NCI-H510A (cell line): ENCODE results near the gene APH1B.
"Not testable (repeated sequence)": the region's sequence is repeated elsewhere in the genome, so short reads cannot be mapped to it uniquely, and the experiment has no call there.

Experiments used
- DNase-seq: peaks from one replicate; lab custom pipeline; 2025; lab: John Stamatoyannopoulos, UW

Gene APH1B

DNA sequence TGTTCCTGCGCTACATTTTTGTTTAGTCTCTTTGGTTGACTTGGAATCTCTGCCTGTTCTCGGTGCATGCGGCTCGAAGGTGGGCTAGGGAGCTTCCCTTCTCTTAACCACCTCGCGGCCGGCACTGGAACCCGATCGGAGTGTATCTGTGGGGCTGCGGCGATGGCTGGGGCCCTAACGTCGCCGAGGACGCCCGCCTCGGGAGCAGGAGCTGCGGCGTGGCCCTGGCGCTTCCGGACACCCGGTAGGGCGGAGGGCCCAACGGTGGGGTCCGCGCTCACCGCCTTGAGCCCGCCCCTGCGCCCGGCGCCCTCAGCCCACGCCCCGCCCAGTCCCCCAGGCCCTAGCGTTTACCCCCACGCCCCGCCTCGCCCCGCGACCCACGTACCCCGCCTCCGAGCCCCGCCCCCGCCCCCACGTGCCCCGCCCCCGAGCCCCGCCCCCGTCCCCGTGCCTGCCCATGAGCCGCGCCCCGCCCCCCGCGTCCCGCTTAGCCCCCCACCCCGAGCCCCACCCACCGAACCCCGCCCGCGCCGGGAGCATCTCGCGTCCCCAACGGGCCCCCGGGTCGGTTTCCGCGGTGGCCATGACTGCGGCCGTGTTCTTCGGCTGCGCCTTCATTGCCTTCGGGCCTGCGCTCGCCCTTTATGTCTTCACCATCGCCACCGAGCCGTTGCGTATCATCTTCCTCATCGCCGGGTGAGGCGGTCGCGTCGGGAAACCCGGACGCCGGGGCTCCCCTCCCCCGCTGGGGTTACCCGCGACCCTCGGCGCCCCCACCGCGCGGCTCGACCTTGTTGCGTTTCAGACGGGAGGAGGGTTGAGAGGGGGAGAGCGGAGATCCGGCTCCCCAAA lies at the start of gene APH1B:
APH1B (plus strand) TSS at position 568 of the 855 bp plus-strand sequence; CDS start at position 587, 19 bp downstream.
- DNase-seq: peak; percentile 81

DNA sequence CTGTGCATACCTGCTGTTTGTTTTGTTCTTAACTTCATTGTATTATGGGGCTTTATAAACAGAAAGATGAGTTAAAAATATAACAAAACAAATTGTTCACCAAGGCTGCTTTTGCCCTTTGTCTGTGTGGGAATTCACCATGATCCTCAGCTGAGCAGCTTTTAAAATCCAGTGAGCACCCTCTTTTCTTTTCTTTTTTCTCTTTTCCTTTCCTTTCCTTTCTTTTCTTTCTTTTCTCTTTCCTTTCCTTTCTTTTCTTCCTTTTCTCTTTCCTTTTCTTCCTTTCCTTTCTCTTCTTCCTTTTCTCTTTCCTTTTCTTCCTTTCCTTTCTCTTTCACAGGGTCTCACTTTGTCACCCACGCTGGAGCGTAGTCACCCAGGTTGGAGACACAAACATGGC lies 49.7 kb upstream of the APH1B start:
- DNase-seq: no peak

DNA sequence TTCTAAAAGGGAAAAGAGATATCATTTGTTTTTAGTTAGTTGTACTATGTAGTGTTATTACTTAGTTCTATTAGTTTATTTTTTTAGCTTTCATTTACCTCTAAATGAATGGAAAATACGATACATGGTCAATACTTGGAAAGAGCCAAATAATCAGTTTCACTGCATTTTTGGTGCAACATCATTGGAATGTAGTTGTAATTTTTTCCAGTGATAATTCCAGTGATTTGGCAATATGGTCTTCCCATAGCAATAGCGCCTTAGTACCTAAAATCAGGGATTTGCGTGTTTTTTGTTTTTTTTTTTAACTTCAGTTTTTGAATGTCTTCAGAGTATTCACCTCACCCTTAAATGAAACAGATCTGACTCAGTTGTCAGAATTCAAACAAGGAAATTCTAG lies 46.2 kb upstream of the APH1B start:
- DNase-seq: no peak

DNA sequence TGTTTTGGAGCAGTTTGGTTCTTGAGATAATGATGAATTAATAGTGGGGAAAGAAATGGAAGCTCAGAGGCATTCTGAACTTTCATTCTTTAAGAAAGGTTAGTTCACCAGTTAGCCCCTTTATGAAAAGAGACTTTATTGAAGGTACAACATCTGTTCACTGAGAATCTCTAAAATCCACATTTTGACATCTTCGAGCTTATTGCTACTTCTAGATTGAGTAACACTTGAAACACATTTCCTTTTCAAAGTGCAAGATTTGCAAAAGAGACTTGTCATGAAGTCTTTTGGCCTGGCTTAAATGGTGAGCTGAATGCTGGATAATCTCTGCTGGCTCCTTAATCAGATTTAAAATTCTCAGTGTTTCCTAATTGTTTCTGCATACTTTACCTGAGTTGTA lies 45.7 kb upstream of the APH1B start:
- no peak for DNase-seq

DNA sequence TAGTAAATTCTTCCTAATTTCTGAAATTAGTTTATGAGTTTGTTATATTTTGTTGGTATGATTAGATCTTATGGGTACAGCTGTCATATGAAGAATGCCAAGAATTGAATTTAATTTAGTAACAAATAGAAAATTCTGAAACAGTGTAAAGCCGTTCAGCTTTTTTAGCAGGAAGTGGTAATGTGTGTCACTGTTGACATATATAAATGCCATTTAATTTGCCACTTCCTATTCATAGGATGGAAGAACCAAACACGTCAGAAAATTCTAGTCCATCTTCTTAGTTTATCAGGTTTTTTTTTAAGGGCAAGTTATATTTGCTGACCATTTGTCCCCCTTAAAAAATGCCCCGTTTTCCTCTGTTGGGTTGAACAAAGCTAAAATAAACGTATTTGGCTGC lies 45.0 kb upstream of the APH1B start:
- DNase-seq: no peak

DNA sequence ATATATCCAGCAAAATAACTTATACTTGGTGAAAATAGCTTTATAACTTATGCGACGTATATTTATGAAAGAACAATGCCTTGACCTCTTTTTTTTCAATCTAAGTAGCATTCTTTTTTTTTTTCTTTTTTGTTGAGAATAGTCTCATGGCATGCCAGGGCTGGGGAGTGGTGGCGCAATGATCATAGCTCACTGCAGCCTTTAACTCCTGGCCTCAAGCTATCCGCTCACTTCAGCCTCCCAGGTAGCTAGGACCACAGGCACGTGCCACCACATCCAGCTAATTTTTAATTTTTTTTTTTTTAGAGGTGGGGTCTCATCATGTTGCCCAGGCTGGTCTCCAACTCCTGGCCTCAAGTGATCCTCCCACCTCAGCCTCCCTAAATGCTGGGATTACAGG lies 44.5 kb upstream of the APH1B start:
- DNase-seq: no peak

DNA sequence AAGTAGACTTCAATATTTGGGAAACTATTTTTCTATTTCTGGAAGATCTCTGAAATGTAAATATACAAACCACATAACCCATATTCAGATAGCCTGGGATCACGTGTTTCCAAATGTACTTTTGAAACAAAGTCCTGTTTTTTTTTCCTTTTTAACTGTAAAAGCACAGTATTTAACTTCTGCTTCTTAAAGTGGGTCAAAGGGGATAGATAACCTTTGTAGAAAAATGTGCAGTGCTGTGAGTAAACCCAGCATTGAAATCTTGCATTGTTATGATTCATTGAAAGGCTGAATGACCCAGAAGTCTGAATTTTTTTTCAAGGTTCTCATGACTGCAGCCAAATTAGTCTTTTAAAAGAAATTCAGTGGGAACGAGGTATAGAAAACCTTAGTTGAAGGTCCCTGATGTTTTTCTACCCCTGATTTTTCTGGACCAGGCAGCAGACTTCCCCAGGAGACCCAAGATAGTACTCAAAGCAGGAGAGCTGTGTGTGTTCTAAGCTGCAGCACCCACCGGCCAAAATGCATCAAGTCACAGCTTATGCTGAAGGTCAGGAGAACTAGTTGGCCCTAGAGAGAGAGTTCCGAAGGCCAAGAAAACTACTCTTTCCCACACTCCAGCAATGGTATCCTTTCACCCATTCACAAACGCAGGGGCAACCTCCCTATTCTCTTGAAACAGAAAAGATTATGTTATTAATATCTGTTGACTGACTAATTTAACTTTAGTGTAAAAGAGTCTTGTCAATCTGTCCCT lies 43.6 kb upstream of the APH1B start:
- DNase-seq: no peak

DNA sequence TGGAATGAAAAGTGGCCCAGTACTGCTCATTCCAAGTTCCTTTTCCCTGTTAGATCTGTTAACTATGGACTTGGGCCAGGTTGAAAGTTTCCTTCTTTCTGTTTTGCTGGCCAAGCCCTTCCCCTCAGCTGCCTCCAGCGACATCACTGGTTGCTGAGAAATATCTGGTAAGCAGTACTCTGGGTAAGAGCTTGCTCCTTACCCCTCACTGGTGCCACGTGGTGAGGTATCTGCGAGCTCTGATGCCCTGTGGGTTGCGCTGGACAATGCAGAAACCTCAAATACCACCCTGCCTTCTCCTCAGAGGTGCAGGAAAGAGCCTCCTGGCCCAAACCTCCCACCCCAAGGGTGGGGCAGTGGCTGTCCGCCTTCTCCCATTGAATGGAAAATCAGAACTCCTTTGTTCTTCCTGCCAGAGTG lies 42.9 kb upstream of the APH1B start:
- DNase-seq: no peak

DNA sequence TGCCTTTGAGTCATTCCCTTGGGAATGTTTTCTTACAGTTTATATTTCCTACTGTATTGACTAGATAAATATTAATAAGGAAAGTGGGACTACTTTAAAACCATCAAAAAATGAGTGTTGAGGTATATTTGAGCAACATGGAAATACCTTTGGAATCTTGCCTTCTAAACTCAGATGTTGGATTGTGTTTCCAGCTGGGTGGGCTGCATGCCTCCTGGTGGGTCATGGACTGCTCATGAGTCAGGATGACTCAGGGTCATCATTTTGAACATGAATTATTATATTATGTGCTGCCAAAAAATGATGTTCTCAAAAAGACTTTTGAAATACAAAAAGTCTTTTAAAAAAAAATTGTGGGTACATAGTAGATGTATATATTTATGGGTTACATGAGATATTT lies 41.1 kb upstream of the APH1B start:
- no peak for DNase-seq

DNA sequence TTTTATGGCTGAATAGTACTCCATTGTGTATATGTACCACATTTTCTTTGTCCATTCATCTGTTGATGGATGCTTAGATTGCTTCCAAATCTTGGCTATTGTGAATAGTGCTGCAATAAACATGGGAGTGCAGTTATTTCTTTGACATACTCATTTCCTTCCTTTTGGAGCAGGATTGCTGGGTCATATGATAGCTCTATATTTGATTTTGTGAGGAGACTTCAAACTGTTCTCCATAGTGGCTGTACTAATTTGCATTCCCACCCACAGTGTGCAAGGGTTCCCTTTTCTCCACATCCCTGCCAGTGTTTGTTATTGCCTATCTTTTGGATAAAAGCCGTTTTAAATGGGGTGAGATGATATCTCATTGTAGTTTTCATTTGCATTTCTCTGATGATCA lies 40.3 kb upstream of the APH1B start:
- DNase-seq: not testable (repeated sequence)

DNA sequence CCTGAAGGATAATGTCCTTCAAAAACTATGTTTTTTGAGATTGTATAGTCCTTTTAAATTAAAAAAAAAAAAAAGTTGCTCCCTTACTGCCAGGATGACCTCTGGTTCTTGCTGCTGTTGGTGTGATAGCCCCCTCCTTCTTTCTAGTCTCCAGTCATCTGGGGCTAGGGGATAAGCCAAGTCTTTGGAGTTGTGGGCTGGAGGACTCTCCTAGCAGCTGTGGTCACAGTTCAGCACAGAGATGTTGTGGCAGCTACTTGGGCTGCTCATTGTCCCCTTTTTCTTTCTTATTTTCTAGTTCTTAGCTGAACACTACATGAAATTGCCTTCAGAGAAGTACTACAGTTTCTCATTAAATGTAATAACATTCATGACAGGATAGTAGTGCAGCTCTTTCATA lies 39.2 kb upstream of the APH1B start:
- no peak for DNase-seq

DNA sequence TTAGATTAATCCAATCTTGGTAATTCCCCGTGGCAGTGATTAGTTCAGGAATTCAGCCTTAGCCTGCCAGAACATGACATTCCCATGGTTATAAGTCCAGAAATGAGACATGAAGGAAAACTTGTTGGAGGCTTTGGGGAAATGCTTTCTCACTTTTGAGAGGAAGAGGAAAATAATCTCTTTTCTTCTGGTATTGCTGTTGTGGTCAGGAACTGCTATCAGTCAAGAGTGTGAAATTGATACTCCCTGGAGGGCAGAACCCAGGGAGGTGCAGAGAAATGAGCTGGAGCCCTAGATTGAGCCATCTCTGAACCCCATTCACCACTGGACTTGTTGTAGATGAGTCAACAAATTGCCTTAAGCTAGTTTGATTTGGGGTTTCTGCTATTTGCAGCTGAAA lies 38.6 kb upstream of the APH1B start:
- no peak for DNase-seq

DNA sequence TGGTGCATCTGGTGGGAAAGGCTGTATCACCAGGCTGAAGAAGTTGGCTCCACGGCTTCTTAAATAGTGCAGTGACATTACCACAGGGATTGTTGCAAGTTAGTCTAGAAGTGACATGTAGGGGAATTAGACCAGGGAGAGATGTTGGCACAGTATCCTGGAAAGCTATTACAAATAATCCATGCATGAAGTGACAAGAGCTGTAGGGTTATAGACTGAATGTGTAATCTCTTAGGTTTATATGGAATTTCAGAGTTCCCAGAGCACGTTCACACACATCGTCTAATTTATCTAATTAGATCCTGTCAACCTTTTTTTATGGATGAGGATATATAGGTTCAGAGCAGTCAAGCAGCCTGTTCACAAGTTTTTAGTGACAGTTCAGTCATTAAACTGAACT lies 37.3 kb upstream of the APH1B start:
- DNase-seq: no peak

DNA sequence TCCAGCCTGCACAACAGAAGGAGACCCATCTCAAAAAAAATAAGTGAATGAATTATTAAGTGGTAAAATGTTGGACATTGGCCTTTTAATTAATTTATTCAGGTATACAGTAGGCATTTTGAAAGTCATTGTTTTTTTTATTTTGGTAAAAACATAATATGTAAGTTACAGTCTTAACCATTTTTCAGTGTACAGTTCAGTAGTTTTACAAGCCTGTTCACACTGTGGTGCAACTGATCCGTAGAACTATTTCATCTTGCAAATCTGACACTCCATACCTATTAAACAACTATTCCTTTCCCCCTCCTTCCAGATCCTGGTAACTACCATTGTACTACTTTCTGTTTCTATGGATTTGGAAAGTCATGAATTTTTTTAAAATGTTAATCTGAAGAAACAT lies 36.1 kb upstream of the APH1B start:
- no peak for DNase-seq

DNA sequence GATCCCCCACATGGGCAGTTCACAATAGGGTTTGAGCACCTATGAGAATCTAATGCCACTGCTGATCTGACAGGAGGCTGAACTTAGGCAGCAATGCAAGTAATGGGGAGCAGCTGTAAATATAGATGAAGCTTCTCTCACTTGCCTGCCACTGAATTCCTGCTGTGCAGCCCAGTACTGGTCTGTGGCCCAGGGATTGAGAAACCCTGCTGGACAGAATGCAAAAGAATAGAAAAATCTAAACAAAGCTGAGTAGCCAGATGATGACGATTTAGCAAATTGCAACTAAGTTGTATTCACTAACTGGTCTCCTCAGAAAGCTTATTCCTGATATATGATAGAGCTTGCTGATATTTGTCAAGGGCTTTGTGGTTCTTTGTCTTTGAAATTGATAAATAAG lies 34.3 kb upstream of the APH1B start:
- no peak for DNase-seq

DNA sequence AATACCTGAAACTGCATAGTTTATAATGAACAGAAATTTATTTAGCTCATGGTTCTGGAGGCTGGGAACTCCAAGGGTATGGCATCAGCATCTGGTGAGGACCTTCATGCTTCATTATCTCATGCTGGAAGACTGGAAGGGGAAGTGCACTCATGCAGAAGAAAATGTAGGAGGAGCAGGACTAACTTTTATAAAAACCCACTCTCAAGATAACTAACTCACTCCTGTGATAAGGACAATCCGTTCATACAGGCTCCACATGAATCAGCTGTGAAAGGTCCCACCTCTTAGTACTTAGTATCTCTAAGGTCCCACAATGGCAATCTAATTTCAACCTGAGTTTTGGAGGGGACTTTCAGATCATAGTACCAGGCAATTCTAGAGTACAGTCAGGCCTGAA lies 33.6 kb upstream of the APH1B start:
- DNase-seq: no peak

DNA sequence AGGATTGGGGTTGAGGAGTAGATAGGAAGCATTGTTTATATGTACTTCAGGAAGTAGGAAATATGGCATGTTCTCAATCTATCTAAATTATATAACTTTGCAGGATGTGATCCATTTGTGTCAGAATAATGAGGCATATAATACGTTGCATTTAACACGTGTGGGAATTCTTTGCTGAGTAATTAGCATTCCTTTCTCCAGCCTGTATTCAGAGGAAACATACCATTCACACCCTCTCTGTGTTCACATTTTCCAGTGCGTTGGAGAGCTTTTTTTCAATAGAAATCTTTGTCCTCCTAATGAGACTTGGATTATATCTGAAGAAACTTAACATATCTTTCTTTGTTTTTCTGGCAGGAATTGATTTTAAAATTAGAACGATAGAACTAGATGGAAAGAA lies 33.0 kb upstream of the APH1B start:
- no peak for DNase-seq

DNA sequence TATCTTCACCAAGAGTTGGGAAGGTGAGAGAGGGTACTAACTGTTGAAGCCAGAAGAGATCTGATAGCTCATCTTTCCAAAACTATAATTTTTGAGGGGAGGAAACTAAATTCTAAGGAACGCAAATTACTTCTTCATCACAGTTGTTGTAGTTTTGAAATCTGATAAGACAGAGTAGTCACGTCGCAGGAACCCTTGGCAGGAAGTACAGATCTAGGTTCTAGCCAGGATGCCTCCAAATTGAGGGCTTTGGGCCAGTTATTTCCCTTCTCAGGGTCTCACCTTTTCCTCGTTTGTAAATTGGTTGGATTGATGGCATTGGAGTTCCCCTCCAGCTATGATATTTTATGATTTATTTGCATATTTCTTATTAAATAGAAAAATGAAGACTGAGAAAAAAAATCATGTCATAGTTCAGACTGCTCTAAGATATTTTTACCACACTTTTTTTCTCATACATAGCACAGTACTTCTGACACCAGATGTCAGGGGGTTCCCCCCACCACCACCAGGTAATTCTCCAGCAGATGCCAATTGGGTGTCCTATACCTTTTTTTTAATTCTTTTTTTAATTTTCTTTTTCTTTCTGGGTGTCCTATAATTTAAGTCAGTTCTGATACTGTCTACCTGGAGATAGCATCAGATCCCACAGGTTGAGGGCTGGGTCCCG lies 32.3 kb upstream of the APH1B start:
- DNase-seq: no peak

DNA sequence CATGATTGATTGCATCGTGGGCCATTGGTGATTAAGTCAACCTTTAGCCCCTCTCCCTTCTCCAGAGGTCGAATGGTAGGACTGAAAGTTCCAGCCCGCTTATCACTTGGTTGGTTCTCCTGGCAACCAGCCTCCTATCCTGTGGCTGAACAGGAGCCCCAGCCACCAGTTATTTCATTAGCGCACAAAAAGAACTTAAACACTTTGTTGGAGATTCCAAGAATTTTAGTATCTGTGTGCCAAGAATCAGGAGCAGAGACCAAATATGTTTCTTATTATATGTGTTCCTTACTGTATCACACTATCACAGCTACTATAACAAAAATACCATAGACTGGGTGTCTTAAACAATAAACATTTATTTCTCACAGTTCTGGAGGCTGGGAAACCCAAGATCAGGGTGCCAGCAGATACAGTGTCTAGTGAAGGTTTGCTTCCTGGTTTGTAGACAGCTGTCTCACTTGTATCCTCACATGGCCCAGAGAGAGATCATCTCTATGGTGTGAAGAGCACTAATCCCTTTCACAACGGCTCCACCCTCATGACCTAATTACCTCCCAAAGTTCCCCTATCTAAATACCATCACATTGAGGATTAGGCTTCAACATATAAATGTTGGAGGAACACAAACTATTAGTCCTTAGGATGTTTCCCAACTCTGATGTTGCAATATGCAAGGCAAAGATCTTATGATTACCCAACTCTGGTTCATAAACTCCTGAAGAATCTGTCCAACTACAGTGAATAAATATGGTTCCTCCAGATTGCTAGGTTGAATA lies 30.5 kb upstream of the APH1B start:
- DNase-seq: no peak

DNA sequence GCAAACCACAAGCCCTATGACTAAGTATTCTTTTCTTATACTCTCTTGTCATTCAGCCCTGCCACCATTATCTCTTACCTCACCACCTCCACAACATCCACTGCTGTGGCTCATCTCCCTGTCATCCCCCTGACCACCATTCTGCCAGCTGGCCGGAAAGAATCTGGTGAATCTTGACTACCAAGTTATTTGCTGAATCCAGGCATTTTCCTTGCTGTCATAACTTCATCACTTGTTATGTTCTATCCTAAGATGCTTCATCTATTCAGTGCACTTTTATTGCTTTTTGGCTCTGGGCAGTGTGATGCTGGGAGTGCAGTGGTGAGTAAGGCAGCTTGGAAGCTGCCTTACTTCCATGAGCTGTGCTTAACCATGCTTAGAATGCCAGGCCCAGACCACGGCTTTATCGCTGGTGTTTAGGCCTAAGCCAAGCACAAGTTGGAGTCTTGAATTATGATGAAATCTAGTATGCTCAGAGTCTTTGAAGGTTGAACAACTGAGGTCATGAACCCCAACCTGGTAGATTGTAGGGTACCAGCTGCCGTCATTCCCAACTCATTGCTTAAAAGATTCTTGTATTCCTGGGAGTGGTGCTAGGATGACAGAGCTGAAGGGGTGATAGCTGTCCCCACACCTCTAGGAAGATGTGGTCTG lies 27.0 kb upstream of the APH1B start:
- DNase-seq: no peak

DNA sequence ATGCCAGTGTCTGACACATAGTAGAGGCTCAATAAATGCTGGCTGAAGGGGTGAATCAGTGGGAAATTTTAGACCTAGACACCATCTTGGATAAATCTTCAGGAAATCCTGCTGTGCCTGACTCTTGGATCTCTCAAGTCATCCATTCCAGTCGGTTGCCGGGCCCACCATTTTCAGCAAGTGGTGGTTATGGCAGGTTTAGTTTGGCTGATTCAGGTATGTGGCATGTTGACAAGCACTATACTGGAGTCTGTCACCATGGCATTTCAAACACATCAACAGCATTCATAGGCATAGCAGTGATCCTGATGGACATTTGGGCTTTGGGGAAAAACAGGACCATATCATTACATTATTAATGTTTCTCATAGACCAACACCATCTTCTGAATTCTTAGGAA lies 25.7 kb upstream of the APH1B start:
- DNase-seq: no peak

DNA sequence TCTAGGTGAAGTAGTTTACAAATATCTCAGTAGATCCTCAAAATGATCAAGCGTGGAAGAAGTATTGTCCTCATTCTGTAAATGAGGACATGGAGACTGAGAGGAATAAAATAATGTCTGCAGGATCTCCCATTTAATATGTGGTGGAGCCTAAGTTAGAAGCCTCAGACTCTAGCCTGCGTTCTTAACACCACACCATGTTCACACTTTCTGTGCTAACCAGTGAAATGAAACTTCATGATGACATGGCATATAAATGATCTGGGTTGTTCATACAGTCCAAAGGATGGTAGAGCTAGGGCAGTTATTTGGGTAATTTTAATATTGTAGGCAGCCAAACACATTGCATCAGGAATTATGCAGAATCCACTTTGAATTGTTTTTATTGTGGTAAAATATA lies 25.1 kb upstream of the APH1B start:
- DNase-seq: no peak
